Measurements from ENCODE around the gene CASP5. TPM values are rescaled to one million over a fixed set of nuclear protein-coding genes. Genes with fewer than 3 reads are reported as not detected.
A peak's percentile ranks its signal among the peaks of the same experiment; 100 is the strongest.
"Not testable (repeated sequence)": the region's sequence is repeated elsewhere in the genome, so short reads cannot be mapped to it uniquely, and the experiment has no call there.

The CASP5 gene
- total RNA-seq, 1 experiment from 2014 or later = not detected

GRCh38 chr11:105049481-105049880 is 26.5 kb upstream of the CASP5 start:
- peaks cover 14% of the 10 kb centered on the region for H3F3A ChIP-seq (ENCODE audit: insufficient read depth, low read depth)
- no peak overlapping the region for H2AFZ ChIP-seq
- peaks cover 8% of the 10 kb centered on the region; the same call in 1 of the 2 replicates for H3K9me3 ChIP-seq (ENCODE audit: insufficient read depth, low read depth)
- BruUV-seq (replicated peaks) = no TSS peak
- TF ChIP-seq EZH2 (IDR thresholded peaks at IDR 0.05; ENCODE audit: low read depth) = no peak
- TF ChIP-seq, protein P1, sequence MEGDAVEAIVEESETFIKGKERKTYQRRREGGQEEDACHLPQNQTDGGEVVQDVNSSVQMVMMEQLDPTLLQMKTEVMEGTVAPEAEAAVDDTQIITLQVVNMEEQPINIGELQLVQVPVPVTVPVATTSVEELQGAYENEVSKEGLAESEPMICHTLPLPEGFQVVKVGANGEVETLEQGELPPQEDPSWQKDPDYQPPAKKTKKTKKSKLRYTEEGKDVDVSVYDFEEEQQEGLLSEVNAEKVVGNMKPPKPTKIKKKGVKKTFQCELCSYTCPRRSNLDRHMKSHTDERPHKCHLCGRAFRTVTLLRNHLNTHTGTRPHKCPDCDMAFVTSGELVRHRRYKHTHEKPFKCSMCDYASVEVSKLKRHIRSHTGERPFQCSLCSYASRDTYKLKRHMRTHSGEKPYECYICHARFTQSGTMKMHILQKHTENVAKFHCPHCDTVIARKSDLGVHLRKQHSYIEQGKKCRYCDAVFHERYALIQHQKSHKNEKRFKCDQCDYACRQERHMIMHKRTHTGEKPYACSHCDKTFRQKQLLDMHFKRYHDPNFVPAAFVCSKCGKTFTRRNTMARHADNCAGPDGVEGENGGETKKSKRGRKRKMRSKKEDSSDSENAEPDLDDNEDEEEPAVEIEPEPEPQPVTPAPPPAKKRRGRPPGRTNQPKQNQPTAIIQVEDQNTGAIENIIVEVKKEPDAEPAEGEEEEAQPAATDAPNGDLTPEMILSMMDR (conservative IDR thresholded peaks at IDR 0.05) = no peak
- H3K27me3 ChIP-seq (ENCODE audit: insufficient read depth, low read depth) = no peaks in the 10 kb centered on the region
- intact Hi-C loops (cut with micrococcal nuclease; ENCODE audit: unreplicated experiment) = no loop called here
- no peak overlapping the region for H3K4me3 ChIP-seq
- peaks cover 20% of the 10 kb centered on the region for H3K4me1 ChIP-seq (replicated peaks; ENCODE audit: insufficient read depth)
- ChIA-PET CTCF (no interaction called here), POLR2A (ENCODE audit: unreplicated experiment) (no interaction called here)
- no peak for DNase-seq
- no peak overlapping the region for H3K4me2 ChIP-seq
- no peaks in the 10 kb centered on the region for H3K79me2 ChIP-seq (ENCODE audit: low read depth)
- H3K9me2 ChIP-seq (ENCODE audit: insufficient read depth) = no peaks in the 10 kb centered on the region
- H3K36me3 ChIP-seq (ENCODE audit: low read depth) = no peaks in the 10 kb centered on the region
- H4K20me1 ChIP-seq (ENCODE audit: insufficient read depth) = no peaks in the 10 kb centered on the region
- H3K27ac ChIP-seq = no peak overlapping the region

GRCh38 chr11:105046898-105047579 is 24.1 kb upstream of the CASP5 start:
- H3K4me3 ChIP-seq = peak overlapping the region; percentile 5; the same call in 1 of the 2 replicates

DNA sequence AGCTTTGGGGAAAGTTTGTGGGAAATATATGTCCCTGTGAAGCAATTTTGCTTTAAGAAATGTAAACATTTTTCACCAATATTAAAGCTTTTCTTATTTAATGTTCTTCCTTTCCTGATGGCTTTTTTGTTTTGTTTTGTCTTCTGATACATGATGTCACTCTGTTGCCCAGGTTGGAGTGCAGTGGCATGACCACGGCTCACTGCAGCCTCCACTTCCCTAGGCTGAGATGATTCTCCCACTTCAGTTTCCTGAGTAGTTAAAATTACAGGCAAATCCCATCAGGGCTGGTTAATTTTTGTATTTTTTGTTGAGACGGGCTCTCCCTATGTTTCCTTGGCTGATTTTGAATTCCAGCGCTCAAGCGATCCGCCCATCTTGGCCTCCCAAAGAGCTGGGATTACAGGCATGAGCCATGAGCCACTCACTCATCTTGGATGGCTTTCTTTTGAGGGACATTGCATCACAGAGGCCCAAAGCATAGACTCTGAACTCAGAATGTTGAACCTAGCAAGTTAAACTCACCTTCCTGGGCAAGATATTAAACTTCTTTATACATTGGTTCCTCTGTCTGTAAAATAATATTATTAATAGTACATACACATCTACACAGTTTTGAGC is 22.8 kb upstream of the CASP5 start:
- Histone ChIP-seq H3K4me1 (replicated peaks; ENCODE audit: insufficient read depth) (peaks cover 20% of the 10 kb centered on the region), H3K4me2 (0 out of 2 replicates have a peak overlapping the region, but pooled peaks have one; percentile 60), H3K27me3 (ENCODE audit: insufficient read depth, low read depth) (no peaks in the 10 kb centered on the region), H3K36me3 (ENCODE audit: low read depth) (no peaks in the 10 kb centered on the region), H3K79me2 (ENCODE audit: low read depth) (no peaks in the 10 kb centered on the region), H2AFZ (no peak overlapping the region), H3F3A (ENCODE audit: insufficient read depth, low read depth) (peaks cover 14% of the 10 kb centered on the region), H3K9me3 (ENCODE audit: insufficient read depth, low read depth) (peaks cover 8% of the 10 kb centered on the region; the same call in 1 of the 2 replicates), H3K27ac (no peak overlapping the region), H4K20me1 (ENCODE audit: insufficient read depth) (no peaks in the 10 kb centered on the region), H3K4me3 (no peak overlapping the region), H3K9me2 (ENCODE audit: insufficient read depth) (no peaks in the 10 kb centered on the region)
- intact Hi-C loops (cut with micrococcal nuclease; ENCODE audit: unreplicated experiment) = no loop called here
- POLR2A ChIA-PET (ENCODE audit: unreplicated experiment) = interaction anchor here (0.5 kb wide), 1 partner anchor 410 kb away, joined by 3 read pairs; no protein-coding TSS in a partner anchor
- no TSS peak for BruUV-seq (replicated peaks)
- TF ChIP-seq EZH2 (IDR thresholded peaks at IDR 0.05; ENCODE audit: low read depth) = no peak
- TF ChIP-seq, protein P1 (conservative IDR thresholded peaks at IDR 0.05) = no peak
- DNase-seq = no peak
- CTCF ChIA-PET = no interaction called here

More at GRCh38 chr11:105046898-105047579, 24.1 kb upstream of the CASP5 start:
- H3K36me3 ChIP-seq (ENCODE audit: low read depth) = no peaks in the 10 kb centered on the region
- peak; percentile 60 to 94 for DNase-seq
- H3K4me2 ChIP-seq = peak overlapping the region; percentile 60
- peaks cover 8% of the 10 kb centered on the region; the same call in 1 of the 2 replicates for H3K9me3 ChIP-seq (ENCODE audit: insufficient read depth, low read depth)
- H3K27ac ChIP-seq = peak overlapping the region; percentile 63
- CTCF ChIA-PET = no interaction called here
- no TSS peak for BruUV-seq (replicated peaks)
- intact Hi-C loops (cut with micrococcal nuclease; ENCODE audit: unreplicated experiment) = loop anchor here (1.0 kb wide), 1 partner anchor 79 kb away; the partner anchor contains the start of gene CASP4
- no peaks in the 10 kb centered on the region for H3K27me3 ChIP-seq (ENCODE audit: insufficient read depth, low read depth)
- H3K79me2 ChIP-seq (ENCODE audit: low read depth) = no peaks in the 10 kb centered on the region
- POLR2A ChIA-PET (ENCODE audit: unreplicated experiment) = interaction anchor here (0.7 kb wide), 1 partner anchor 224 kb away, joined by 13 read pairs; no protein-coding TSS in a partner anchor
- H3K4me1 ChIP-seq (replicated peaks; ENCODE audit: insufficient read depth) = peaks cover 20% of the 10 kb centered on the region
- peaks cover 14% of the 10 kb centered on the region for H3F3A ChIP-seq (ENCODE audit: insufficient read depth, low read depth)
- H3K9me2 ChIP-seq (ENCODE audit: insufficient read depth) = no peaks in the 10 kb centered on the region
- H4K20me1 ChIP-seq (ENCODE audit: insufficient read depth) = no peaks in the 10 kb centered on the region
- TF ChIP-seq EZH2 (IDR thresholded peaks at IDR 0.05; ENCODE audit: low read depth) = no peak
- TF ChIP-seq, protein P1 (conservative IDR thresholded peaks at IDR 0.05) = no peak
- peak overlapping the region; percentile 5; the same call in 1 of the 2 replicates for H2AFZ ChIP-seq

GRCh38 chr11:105044557-105045524 is 21.9 kb upstream of the CASP5 start, which contains the start of gene CARD16:
TSS of gene CARD16 (minus strand) at chr11:105045335. CDS start at chr11:105045297, 38 bp downstream.
- H3K4me3 ChIP-seq; DNase-seq; H3K27me3 ChIP-seq (ENCODE audit: insufficient read depth, low read depth); POLR2A ChIA-PET (ENCODE audit: unreplicated experiment); H3K9me3 ChIP-seq (ENCODE audit: insufficient read depth, low read depth); H3K9me2 ChIP-seq (ENCODE audit: insufficient read depth); H3K36me3 ChIP-seq (ENCODE audit: low read depth); H3K27ac ChIP-seq; intact Hi-C loops (cut with micrococcal nuclease; ENCODE audit: unreplicated experiment); H2AFZ ChIP-seq; BruUV-seq (replicated peaks); CTCF ChIA-PET; H3K79me2 ChIP-seq (ENCODE audit: low read depth); H4K20me1 ChIP-seq (ENCODE audit: insufficient read depth): not testable (repeated sequence)
- H3K4me2 ChIP-seq = peak within 1 kb of the TSS; percentile 60; the same call in 1 of the 2 replicates
- peaks cover 14% of the 10 kb centered on the region for H3F3A ChIP-seq (ENCODE audit: insufficient read depth, low read depth)
- peaks cover 20% of the 10 kb centered on the region for H3K4me1 ChIP-seq (replicated peaks; ENCODE audit: insufficient read depth)
